ENCODE data around the gene RAB10.
"Not testable (repeated sequence)": the region's sequence is repeated elsewhere in the genome, so short reads cannot be mapped to it uniquely, and the experiment has no call there.

Gene RAB10

DNA sequence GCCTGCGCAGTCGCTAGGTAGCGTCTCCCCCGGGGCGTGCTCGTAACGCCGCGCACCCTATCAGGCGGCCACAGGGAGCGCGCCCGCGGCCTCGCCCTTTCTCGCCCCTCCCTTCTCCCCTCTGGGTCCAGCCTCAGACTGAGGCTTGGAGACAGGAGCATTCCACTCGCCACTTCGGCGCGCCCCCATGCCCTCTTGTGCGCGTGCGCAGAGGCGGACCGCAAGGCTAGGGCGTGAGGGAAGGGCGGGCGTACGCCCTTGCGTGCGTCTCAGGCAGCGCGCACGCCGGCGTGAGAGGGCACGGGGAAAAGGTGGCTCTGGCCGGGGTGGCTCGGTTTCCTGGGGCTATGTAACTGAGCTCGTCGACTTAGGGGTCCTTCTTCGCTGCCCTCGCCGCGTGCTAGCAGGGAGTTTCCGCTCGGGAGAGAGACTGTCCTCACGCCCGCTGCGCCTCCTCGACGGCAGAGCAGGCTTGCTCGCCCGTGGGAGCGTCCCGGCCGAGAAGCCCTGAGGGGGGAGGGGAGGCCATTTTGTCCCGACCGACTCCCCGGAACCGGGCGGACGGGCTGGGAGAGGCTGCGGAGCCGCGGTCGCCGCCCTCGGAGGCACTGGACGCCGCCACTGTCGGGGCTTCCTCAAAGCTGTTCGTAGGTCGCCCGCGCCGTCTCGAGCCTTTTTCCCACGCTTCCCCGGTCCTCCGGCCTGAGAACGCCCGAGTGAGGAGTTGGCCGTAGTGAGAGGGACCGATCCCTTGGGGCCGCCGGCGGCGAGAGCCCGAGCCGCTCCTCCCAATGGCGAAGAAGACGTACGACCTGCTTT lies at the start of gene RAB10:
Gene RAB10 (plus strand): TSS at position 267 of the 819 bp plus-strand sequence. CDS start 525 bp downstream, at position 792.
- DNase-seq (ENCODE audit: low read depth, low spot score), result peak; percentile 98

DNA sequence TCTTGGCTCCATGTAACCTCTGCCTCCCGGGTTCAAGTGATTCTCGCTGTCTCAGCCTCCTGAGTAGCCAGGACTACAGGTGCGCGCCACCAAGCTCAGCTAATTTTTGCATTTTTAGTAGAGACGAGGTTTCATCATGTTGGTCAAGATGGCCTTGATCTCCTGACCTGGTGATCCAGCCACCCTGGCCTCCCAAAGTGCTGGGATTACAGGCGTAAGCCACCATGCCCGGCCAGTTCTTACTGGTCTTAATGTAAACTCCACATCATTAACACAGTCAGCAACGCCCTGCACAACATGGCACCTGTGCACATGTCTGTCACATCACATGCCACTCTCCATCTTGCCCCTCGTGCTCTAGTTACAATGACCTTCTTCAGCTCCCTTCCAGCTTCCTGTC lies 45.8 kb upstream of the RAB10 start:
- no peak for DNase-seq (ENCODE audit: low read depth, low spot score)

- no peak for DNase-seq (ENCODE audit: low read depth, low spot score)
These were observed 44.7 kb upstream of the RAB10 start for GRCh38 chr2:25989154-25989553.

- DNase-seq (ENCODE audit: low read depth, low spot score), result no peak
These were observed 41.9 kb upstream of the RAB10 start for GRCh38 chr2:25991965-25992364.

- DNase-seq (ENCODE audit: low read depth, low spot score), result no peak
These were observed 41.3 kb upstream of the RAB10 start for GRCh38 chr2:25992556-25992955.

DNA sequence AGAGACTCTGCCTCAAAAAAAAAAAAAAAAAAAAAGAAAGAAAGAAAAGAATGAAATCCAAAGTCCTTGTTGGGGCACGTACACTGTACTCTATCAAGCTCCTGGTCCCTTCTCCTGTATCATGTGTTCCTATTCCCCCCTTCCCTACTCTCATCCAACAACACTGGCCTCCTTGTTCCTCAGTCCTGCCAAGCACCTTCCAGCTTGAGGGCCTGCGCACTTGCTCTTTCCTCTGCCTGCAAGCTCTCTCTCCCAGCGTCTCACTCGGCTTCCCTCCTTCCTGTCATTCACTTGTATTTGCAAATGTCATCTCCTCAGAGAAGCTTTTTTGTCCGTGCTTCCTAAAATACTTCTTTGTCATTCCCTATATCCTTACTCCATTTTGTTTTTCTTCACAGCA lies 40.8 kb upstream of the RAB10 start:
- no peak for DNase-seq (ENCODE audit: low read depth, low spot score)

DNA sequence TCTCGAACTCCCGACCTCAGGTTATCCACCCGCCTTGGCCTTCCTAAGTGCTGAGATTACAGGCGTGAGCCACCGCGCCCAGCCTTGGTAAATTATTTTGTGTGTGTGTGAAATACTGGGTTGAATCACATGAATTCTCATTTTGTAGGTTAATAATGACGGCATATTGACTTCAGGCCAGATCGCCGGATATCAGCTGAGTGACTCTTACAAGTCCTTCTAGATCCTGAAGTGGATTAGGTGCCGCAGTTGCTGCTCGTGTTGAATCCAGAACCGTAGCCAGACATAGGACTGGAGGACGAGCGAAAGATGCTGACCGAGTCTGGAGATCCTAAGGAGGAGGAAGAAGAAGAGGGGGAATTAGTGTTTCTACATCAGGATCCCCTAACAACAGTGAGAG lies 39.4 kb upstream of the RAB10 start:
- no peak for DNase-seq (ENCODE audit: low read depth, low spot score)

- DNase-seq (ENCODE audit: low read depth, low spot score), result no peak
These were observed 37.0 kb upstream of the RAB10 start for GRCh38 chr2:25996844-25997243.

DNA sequence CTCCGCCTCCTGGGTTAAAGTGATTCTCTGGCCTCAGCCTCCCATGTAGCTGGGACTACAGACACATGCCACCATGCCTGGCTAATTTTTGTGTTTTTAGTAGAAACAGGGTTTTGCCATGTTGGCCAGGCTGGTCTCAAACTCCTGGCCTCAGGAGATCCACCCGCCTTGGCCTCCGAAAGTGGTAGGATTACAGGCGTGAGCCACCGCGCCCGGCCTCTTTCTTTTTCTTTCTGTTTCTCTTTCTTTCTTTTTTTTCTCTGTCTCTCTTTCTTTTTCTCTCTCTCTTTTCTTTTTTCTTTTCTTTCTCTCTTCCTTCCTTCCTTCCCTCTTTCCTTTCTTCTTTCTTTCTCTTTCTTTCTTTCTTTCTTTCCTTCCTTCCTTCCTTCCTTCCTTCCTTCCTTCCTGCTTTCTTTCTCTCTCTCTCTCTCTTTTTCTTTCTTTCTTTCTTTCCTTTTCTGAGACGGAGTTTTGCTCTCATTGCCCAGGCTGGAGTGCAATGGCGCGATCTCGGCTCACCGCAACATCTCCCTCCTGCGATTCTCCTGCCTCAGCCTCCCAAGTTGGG lies 35.0 kb upstream of the RAB10 start:
- DNase-seq (ENCODE audit: low read depth, low spot score), result not testable (repeated sequence)

DNA sequence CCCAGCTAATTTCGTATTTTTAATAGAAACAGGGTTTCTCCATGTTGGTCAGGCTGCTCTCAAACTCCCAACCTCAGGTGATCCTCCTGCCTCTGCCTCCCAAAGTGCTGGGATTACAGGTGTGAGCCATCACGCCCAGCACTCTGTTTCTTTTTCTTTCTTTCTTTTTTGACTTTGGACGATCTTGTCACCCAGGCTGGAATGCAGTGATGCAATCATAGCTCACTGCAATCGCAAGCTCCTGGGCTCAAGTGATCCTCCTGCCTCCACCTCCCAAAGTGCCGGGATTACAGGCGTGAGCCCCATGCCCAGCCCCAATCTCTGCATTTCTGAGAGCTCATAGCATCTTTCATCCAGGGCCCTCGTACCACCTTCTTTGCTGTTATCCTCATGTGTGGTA lies 34.5 kb upstream of the RAB10 start:
- DNase-seq (ENCODE audit: low read depth, low spot score), result not testable (repeated sequence)

GRCh38 chr2:26000561-26001082 lies 33.3 kb upstream of the RAB10 start:
- no peak for DNase-seq (ENCODE audit: low read depth, low spot score)

DNA sequence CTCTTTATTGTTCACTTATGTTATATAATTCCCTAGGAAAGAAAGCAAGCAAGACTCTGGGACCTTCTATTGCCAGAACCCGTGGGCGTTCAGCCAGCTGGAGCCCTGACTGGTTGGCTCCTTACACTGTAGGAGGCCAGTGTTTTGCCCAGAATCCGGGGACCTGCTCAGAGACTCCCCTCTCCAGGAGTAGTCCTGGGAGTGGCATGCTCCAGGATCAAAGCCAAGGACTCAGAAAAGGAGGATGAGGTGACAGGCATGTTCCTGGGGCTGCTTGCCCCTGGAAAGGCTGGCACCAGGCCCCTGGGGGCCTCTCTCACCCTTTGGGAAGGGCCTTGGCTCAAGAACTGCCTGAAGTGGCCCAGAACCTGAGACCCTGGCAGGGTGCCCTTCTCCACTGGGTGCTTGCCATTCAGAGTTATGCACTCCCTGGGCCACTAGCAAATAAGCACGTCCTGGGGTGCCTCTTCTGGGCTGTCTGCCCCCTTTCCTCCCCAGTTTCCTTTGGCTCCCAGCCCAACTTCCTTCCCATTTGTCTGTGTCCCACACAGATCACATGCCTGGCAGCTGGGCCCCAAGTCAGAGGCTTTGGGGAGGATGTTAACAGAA lies 32.0 kb upstream of the RAB10 start:
- no peak for DNase-seq (ENCODE audit: low read depth, low spot score)

- DNase-seq (ENCODE audit: low read depth, low spot score), result no peak
These were observed 31.1 kb upstream of the RAB10 start for GRCh38 chr2:26002632-26003310.

DNA sequence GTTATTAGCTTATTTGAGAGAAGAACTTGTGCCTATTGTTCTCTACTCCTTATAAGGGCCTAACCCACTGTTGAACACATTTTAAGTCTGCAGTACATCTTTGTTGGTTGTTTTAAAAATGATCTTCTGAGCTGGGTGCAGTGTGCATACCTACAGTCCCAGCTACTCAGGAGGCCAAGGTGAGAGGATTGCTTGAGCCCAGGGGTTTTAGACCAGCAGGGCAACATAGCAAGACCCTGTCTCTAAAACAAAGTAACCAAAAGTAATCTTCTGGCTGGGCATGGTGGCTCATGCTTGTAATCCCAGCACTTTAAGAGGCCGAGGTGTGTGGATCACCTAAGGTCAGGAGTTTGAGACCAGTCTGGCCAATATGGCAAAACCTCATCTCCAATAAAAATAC lies 25.8 kb upstream of the RAB10 start:
- no peak for DNase-seq (ENCODE audit: low read depth, low spot score)

DNA sequence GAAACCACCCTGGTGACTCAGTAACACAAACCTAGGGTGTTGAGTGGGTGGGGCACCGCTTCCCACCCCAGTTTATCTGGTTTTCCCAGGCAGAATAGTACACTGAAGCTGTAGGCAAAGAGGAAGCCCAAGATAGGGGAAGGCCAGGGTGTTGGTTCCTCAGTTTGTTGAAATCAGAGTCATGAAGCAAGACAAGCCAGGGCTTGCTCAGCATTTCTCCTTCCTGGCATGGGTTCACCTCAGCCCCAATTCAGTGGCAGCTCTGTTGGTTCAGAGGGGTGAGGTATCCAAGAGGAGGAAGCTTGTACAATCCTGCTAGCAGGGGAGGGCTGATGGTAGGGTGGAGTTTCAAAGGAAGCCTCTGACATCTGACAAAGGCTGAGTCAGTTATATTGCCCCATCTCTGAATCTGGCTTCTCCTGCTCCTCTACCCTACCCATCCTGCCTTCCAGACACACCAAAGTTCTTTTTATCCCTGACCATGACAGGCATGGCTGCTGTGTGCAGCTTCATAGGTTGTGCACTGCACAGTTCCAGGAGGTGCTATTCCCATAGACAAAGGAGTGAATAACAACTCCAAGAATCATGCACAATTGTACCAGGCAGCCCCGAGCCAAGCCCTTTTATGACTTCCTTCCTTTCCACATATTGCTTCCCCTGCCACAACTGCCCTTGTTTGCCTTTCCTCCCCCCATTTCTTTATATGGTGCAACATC lies 24.9 kb upstream of the RAB10 start:
- DNase-seq (ENCODE audit: low read depth, low spot score), result no peak

DNA sequence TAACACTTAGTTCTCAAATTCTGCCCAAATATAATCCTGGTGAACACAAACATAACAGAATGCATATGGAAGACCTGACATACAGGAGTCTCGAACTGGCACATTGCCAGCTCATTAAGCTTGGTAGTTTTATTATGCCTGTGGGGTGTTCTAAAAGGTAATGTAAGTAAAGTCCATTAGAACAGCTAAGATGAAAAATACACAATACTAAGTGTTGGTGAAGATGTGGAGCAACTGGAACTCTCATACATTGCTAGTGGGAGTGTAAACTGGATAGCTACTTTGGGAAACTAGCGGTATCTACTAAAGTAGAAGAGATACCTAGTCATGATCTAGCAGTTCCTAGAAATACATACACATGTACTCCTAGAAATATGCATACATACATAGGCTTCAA lies 24.3 kb upstream of the RAB10 start:
- no peak for DNase-seq (ENCODE audit: low read depth, low spot score)

- DNase-seq (ENCODE audit: low read depth, low spot score), result no peak
These were observed 22.9 kb upstream of the RAB10 start for GRCh38 chr2:26010943-26011342.

DNA sequence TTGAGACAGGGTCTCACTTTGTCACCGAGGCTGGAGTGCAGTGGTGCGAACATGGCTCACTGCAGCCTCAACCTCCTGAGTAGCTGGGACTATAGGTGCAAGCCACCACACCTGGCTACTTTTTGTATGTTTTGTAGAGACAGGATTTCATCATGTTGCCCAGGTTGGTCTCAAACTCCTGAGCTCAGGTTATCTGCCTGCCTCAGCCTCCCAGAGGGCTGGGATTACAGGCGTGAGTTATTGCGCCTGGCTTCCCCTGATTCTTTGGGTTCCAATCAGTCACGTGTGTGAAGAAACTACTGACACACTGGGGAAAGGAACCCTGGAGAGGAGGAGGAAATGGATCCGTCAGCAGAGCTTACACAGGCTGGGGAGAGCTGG lies 22.3 kb upstream of the RAB10 start:
- DNase-seq (ENCODE audit: low read depth, low spot score), result no peak

DNA sequence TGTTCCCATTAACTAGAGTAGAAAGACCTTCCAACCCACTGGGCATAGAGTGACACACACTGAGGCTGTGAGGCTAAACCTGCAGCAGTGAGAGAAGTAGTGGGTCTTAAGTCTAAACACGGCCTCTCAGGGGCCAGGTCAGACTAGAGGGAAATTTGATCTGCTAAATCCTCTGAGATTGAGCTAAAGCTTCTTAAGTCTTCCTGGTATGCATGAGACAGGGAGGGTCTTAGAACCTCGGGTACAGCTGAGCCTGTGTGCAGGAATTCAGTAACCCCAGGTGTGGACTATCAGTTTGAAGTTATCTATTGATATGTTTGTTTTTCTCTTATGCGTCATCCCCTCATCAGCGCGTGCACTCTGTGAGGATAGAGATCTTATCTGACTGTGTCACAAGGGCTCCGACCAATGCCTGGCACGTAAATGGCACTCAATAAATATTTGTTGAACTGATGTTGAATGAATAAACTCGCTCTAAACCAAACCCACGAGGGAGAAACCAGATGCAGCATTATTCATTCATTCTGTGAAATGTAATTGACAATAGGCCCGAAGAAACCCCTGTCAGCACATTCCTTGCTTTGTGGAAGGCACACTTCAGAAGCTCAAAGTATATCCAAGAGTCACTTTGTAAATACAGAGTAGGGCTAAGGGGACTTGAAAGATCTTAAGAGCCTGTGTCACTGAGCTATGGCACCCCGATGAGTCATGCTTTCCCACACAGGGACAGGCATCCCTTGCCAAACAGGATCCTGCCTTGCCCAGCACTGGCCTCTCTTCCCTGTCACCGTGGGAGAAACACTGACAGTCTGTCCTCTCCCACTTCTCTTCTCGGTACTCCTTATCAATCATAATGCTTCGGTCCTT lies 21.7 kb upstream of the RAB10 start:
- no peak for DNase-seq (ENCODE audit: low read depth, low spot score)

- no peak for DNase-seq (ENCODE audit: low read depth, low spot score)
These were observed 20.2 kb upstream of the RAB10 start for GRCh38 chr2:26013668-26014067.

All from brain pericyte (primary cell).